Neural progenitor cell (in vitro differentiated cells): ENCODE measurements around the gene SMIM11. TPM values are rescaled to one million over a fixed set of nuclear protein-coding genes. Genes with fewer than 3 reads are reported as not detected.

ENCODE experiments used
- DNase-seq: peaks from one replicate; pipeline ENCODE4 v3.0.0-alpha.2; 2016; ENCODE audit warnings: low spot score
- H2AFZ ChIP-seq: fragments of 200-600 bp; sonication (generic); replicated peaks from 2 replicates; pipeline ENCODE4 v1.6.1; 2016; ENCODE audit warnings: antibody characterized with exemption
- H3F3A ChIP-seq: fragments of 200-600 bp; sonication (generic); 2 replicates; pipeline ENCODE4 v1.6.1; 2016; ENCODE audit warnings: antibody characterized with exemption, low read depth
- H3K27ac ChIP-seq: fragments of 200-600 bp; sonication (generic); 2 replicates; pipeline ENCODE4 v1.5.1; 2016; ENCODE audit warnings: mild to moderate bottlenecking
- H3K27me3 ChIP-seq: fragments of 200-600 bp; sonication (generic); 2 replicates; pipeline ENCODE4 v1.6.1; 2016; ENCODE audit warnings: mild to moderate bottlenecking, moderate library complexity
- H3K36me3 ChIP-seq: fragments of 200-600 bp; sonication (generic); 2 replicates; pipeline ENCODE4 v1.5.1; 2016
- H3K4me1 ChIP-seq: fragments of 200-600 bp; sonication (generic); 2 replicates; pipeline ENCODE4 v1.6.1; 2016; ENCODE audit warnings: mixed run types
- H3K4me2 ChIP-seq: fragments of 200-600 bp; sonication (generic); 2 replicates; pipeline ENCODE4 v1.6.1; 2016
- H3K4me3 ChIP-seq: fragments of 200-600 bp; sonication (generic); 2 replicates; pipeline ENCODE4 v1.5.1; 2016
- H3K79me2 ChIP-seq: fragments of 200-600 bp; sonication (generic); 2 replicates; pipeline ENCODE4 v1.6.1; 2016; ENCODE audit warnings: low read depth
- H3K9ac ChIP-seq: fragments of 200-600 bp; sonication (generic); 2 replicates; pipeline ENCODE4 v1.6.1; 2016
- H3K9me3 ChIP-seq: fragments of 200-600 bp; sonication (generic); 2 replicates; pipeline ENCODE4 v1.5.1; 2016; ENCODE audit warnings: low read depth
- H4K20me1 ChIP-seq: fragments of 200-600 bp; sonication (generic); 2 replicates; pipeline ENCODE4 v1.6.1; 2016; ENCODE audit warnings: low read depth
- H3K27ac Mint-ChIP-seq: 3 replicates; pipeline ENCODE4 v1.8.0; 2021; ENCODE audit warnings: mixed read lengths
- H3K27me3 Mint-ChIP-seq: 2 replicates; pipeline ENCODE4 v1.8.0; 2022; ENCODE audit warnings: low read depth, mild to moderate bottlenecking, inconsistent platforms, moderate library complexity, mixed read lengths; ENCODE audit not compliant: insufficient read depth
- H3K36me3 Mint-ChIP-seq: 3 replicates; pipeline ENCODE4 v1.8.0; 2021; ENCODE audit warnings: mixed read lengths
- H3K4me1 Mint-ChIP-seq: 3 replicates; pipeline ENCODE4 v1.8.0; 2021; ENCODE audit warnings: mixed read lengths
- H3K4me3 Mint-ChIP-seq: 3 replicates; pipeline ENCODE4 v1.8.0; 2021; ENCODE audit warnings: mild to moderate bottlenecking, moderate library complexity, mixed read lengths
- H3K9me3 Mint-ChIP-seq: 3 replicates; pipeline ENCODE4 v1.8.0; 2020; ENCODE audit warnings: mixed read lengths
- EZH2 ChIP-seq: fragments of 200-600 bp; sonication (generic); IDR thresholded peaks from 2 replicates; pipeline ENCODE4 v1.6.1; 2017; ENCODE audit warnings: antibody characterized with exemption, mild to moderate bottlenecking, moderate library complexity
- EZH2phosphoT487 ChIP-seq: fragments of 200-600 bp; sonication (generic); IDR thresholded peaks from 2 replicates; pipeline ENCODE4 v1.6.1; 2017; ENCODE audit warnings: antibody characterized with exemption
- total RNA-seq: library from RNA; depleted of rRNA; stranded (reverse); fragments of >200 nt; gene quantifications from 2 replicates; pipeline ENCODE4 v1.2.3, GENCODE V29; 2015; ENCODE audit warnings: low replicate concordance
- TF ChIP-seq, protein P1 (sequence below): fragments of 200-600 bp; sonication (generic); IDR thresholded peaks from 2 replicates; pipeline ENCODE4 v1.5.1; 2017; ENCODE audit warnings: antibody characterized with exemption, mild to moderate bottlenecking

SMIM11 gene
- total RNA-seq, 1 donor from 2014 or later: 4.8 TPM

DNA sequence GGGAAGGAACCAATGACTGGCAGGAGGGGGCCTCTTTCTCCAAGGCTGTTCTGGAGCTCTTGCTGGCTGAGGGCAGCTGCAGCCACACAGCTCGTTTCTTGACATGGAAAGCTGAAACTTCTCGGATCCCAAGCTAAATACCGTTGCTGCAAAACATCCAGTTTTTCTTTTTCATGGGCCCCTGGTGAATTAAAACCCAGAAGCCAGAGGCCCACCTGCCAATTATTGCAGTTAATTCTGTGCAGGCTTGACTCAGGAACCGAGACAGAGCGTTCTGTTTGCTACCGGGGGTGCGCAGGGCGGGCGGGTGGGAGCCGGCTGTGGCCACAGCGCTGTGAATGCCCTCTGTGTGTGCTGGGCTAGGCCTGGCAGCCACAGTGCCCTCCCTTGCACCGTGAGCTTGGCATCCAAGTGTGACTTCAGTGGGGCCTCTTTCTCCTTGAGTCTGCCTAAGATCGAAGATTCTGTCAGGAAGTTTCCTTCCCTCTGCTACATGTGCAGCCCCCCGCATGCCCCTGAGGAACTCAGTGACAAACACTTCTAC lies 31.4 kb upstream of the SMIM11 start:
- peak overlapping the region; percentile 55 for H3K27ac Mint-ChIP-seq

DNA sequence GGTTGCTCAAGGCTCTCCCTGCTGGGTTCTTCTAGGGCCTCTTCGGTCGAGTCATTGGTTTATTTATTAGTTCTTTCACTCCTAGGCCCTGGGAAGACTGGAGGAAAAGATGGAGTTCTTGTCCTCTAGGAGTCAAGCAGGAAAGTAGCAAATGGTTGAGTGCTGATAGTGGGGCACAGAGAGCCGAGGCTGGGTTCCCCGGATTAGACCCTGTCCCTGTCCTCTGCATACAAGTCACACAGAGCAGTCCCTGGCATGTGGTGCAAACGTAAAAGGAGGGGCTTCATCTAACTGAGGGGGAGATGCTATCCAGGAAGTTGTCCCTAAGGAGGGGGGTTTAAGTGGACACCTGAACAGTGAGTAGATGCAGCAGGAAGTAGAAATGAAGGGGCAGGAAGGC lies 30.7 kb upstream of the SMIM11 start:
- H3K36me3 ChIP-seq: no peaks in the 10 kb centered on the region
- H3K4me2 ChIP-seq: no peak overlapping the region
- Mint-ChIP-seq H3K9me3 (peaks cover 9% of the 10 kb centered on the region), H3K36me3 (peaks cover 2% of the 10 kb centered on the region), H3K27ac (peak overlapping the region; percentile 75), H3K27me3 (peaks cover 9% of the 10 kb centered on the region), H3K4me3 (no peak overlapping the region), H3K4me1 (peaks cover 24% of the 10 kb centered on the region)
- no peak overlapping the region for H3K9ac ChIP-seq
- H2AFZ ChIP-seq: no peak overlapping the region
- peaks cover 4% of the 10 kb centered on the region for H3K4me1 ChIP-seq
- TF ChIP-seq, protein P1, sequence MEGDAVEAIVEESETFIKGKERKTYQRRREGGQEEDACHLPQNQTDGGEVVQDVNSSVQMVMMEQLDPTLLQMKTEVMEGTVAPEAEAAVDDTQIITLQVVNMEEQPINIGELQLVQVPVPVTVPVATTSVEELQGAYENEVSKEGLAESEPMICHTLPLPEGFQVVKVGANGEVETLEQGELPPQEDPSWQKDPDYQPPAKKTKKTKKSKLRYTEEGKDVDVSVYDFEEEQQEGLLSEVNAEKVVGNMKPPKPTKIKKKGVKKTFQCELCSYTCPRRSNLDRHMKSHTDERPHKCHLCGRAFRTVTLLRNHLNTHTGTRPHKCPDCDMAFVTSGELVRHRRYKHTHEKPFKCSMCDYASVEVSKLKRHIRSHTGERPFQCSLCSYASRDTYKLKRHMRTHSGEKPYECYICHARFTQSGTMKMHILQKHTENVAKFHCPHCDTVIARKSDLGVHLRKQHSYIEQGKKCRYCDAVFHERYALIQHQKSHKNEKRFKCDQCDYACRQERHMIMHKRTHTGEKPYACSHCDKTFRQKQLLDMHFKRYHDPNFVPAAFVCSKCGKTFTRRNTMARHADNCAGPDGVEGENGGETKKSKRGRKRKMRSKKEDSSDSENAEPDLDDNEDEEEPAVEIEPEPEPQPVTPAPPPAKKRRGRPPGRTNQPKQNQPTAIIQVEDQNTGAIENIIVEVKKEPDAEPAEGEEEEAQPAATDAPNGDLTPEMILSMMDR: no peak
- TF ChIP-seq EZH2 (no peak), EZH2phosphoT487 (no peak)
- peaks cover 4% of the 10 kb centered on the region for H3F3A ChIP-seq
- no peaks in the 10 kb centered on the region for H4K20me1 ChIP-seq
- no peaks in the 10 kb centered on the region for H3K79me2 ChIP-seq
- no peaks in the 10 kb centered on the region for H3K27me3 ChIP-seq
- H3K4me3 ChIP-seq: no peak overlapping the region
- H3K9me3 ChIP-seq: no peaks in the 10 kb centered on the region
- no peak for DNase-seq
- no peak overlapping the region for H3K27ac ChIP-seq

More for the DNA sequence above, 31.4 kb upstream of the SMIM11 start:
- Mint-ChIP-seq H3K4me1 (peaks cover 30% of the 10 kb centered on the region), H3K4me3 (no peak overlapping the region), H3K27me3 (peaks cover 9% of the 10 kb centered on the region), H3K9me3 (peaks cover 9% of the 10 kb centered on the region), H3K36me3 (peaks cover 2% of the 10 kb centered on the region)
- Histone ChIP-seq H3K4me3 (no peak overlapping the region), H3K79me2 (no peaks in the 10 kb centered on the region), H3K4me2 (no peak overlapping the region), H3K27me3 (no peaks in the 10 kb centered on the region), H2AFZ (no peak overlapping the region), H3K27ac (no peak overlapping the region), H4K20me1 (no peaks in the 10 kb centered on the region), H3F3A (peaks cover 4% of the 10 kb centered on the region), H3K4me1 (peaks cover 11% of the 10 kb centered on the region), H3K9ac (no peak overlapping the region), H3K36me3 (no peaks in the 10 kb centered on the region), H3K9me3 (no peaks in the 10 kb centered on the region)
- no peak for TF ChIP-seq EZH2
- TF ChIP-seq, protein P1: no peak
- DNase-seq: no peak

DNA sequence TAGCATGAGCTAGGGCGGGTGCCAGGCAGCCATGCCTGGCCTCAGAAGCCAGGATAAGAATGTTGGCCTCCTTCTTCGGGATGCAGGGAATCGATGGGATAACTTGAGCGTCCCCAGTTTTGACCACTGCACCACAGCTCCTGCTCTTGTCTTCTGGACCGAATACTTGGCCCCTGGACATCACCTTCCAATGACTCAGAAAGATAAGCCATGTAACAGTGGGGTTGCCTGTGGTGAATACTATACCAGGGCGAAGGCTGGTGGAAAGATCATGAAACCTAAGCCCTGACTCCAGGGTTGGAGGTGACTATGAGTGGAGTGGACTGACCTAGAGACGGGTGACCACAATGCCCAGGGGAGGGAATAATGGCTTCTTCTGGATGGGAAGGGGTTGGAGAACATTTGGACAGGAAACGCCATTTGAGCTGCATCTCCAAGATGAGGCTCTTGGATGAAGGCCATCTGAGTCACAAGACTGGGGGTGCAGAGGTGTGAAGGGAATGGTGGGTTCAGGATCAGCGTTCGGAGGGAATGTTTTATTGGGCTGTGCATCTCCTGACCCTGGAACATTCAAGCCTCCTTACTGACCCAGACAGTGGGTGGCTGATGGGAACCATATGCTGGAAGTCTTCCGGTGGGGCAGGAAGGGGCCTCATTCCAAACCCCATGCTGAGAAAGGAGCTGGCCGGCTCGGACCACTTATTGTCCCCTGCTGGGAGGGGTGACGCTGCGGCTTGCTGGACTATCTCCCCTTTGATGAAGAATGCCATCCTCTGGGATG lies 30.0 kb upstream of the SMIM11 start:
- peaks cover 3% of the 10 kb centered on the region for H3K4me1 ChIP-seq
- no peaks in the 10 kb centered on the region for H3K9me3 ChIP-seq
- no peaks in the 10 kb centered on the region for H3K36me3 ChIP-seq
- no peak overlapping the region for H3K4me3 Mint-ChIP-seq
- no peaks in the 10 kb centered on the region for H3K27me3 ChIP-seq
- no peak overlapping the region for H2AFZ ChIP-seq
- peaks cover 4% of the 10 kb centered on the region for H3F3A ChIP-seq
- no peak for DNase-seq
- TF ChIP-seq EZH2phosphoT487 (no peak), EZH2 (no peak)
- TF ChIP-seq, protein P1: no peak
- no peaks in the 10 kb centered on the region for H4K20me1 ChIP-seq
- H3K79me2 ChIP-seq: no peaks in the 10 kb centered on the region
- H3K27ac Mint-ChIP-seq: no peak overlapping the region
- H3K4me3 ChIP-seq: no peak overlapping the region
- H3K27me3 Mint-ChIP-seq: peaks cover 9% of the 10 kb centered on the region
- H3K9ac ChIP-seq: no peak overlapping the region
- peaks cover 24% of the 10 kb centered on the region for H3K4me1 Mint-ChIP-seq
- no peak overlapping the region for H3K27ac ChIP-seq
- no peak overlapping the region for H3K4me2 ChIP-seq
- H3K9me3 Mint-ChIP-seq: peaks cover 9% of the 10 kb centered on the region
- peaks cover 2% of the 10 kb centered on the region for H3K36me3 Mint-ChIP-seq
